K562 (cell line): Measurements from ENCODE around the gene FDX2. TPM values are rescaled to one million over a fixed set of nuclear protein-coding genes. Genes with fewer than 3 reads are reported as not detected.

Source experiments
- BRD4 ChIP-seq: fragments of 200-600 bp; sonication (generic); IDR thresholded peaks from 2 replicates; pipeline ENCODE4 v1.6.1; 2017; ENCODE audit warnings: inconsistent platforms
- C11orf30 ChIP-seq: fragments of 450-650 bp; IDR thresholded peaks from 2 replicates; pipeline ENCODE4 v1.6.1; 2016; ENCODE audit warnings: low read depth, mild to moderate bottlenecking
- CEBPG ChIP-seq, 3 experiments: fragments of 200-800 bp in 1 of 3; sonication (Bioruptor generic) in 1 of 3; sonication (generic) in 1 of 3; formaldehyde crosslinking in 1 of 3; IDR thresholded peaks in 2 of 3; conservative IDR thresholded peaks in 1 of 3; 2 replicates each; pipeline versions ENCODE4 v1.6.1 to v1.8.0; 2016 to 2022; ENCODE audit warnings: missing compliant biosample characterization in 2 of 3, missing genetic modification characterization in 2 of 3, mild to moderate bottlenecking in 1 of 3, missing genetic modification reagents in 1 of 3
- E2F3 ChIP-seq: fragments of 250-450 bp; sonication (Bioruptor Pico); IDR thresholded peaks from 2 replicates; pipeline ENCODE4 v1.4.0; 2020; ENCODE audit warnings: mild to moderate bottlenecking
- E4F1 ChIP-seq: fragments of 250-450 bp; sonication (Bioruptor Pico); IDR thresholded peaks from 2 replicates; pipeline ENCODE4 v1.5.0; 2021; ENCODE audit warnings: mild to moderate bottlenecking, borderline replicate concordance
- GATA2 ChIP-seq: sonication (generic); formaldehyde crosslinking; IDR thresholded peaks from 2 replicates; pipeline ENCODE4 v1.4.0; 2020; ENCODE audit warnings: mild to moderate bottlenecking, missing genetic modification reagents
- KAT2B ChIP-seq: IDR thresholded peaks from one replicate; pipeline ENCODE4 v1.6.1; 2012; ENCODE audit warnings: low read depth, mild to moderate bottlenecking, control low read depth, inconsistent platforms, low read length, moderate library complexity
- NR1H2 ChIP-seq: sonication (generic); formaldehyde crosslinking; IDR thresholded peaks from 2 replicates; pipeline ENCODE4 v1.4.0; 2020; ENCODE audit warnings: mild to moderate bottlenecking, missing genetic modification reagents
- PRMT5 ChIP-seq: sonication (generic); formaldehyde crosslinking; IDR thresholded peaks from 2 replicates; pipeline ENCODE4 v1.5.0; 2020; ENCODE audit warnings: missing genetic modification reagents
- RFX1 ChIP-seq: fragments of 450-650 bp; IDR thresholded peaks from 2 replicates; pipeline ENCODE4 v1.6.1; 2016; ENCODE audit warnings: mild to moderate bottlenecking, moderate library complexity
- SETDB1 ChIP-seq: IDR thresholded peaks from one replicate; pipeline ENCODE4 v1.6.1; 2012; ENCODE audit warnings: low read length, control low read depth, inconsistent platforms
- SIN3B ChIP-seq: fragments of 450-650 bp; IDR thresholded peaks from 2 replicates; pipeline ENCODE4 v1.6.1; 2017; ENCODE audit warnings: low read depth, mild to moderate bottlenecking, moderate library complexity
- SIX5 ChIP-seq, 2 experiments: IDR thresholded peaks; 2 replicates each; pipeline ENCODE4 v1.6.1; 2011; ENCODE audit warnings: low read length in 2 of 2, borderline replicate concordance in 1 of 2, low read depth in 1 of 2, mild to moderate bottlenecking in 1 of 2, moderate library complexity in 1 of 2; ENCODE audit not compliant: insufficient read depth in 1 of 2
- SLC30A9 ChIP-seq: fragments of 250-450 bp; sonication (Bioruptor Pico); IDR thresholded peaks from 2 replicates; pipeline ENCODE4 v1.8.0; 2022; ENCODE audit warnings: mild to moderate bottlenecking, moderate library complexity
- SRF ChIP-seq, 2 experiments: fragments of 250-450, 450-650 bp in 1 of 2; sonication (Bioruptor Pico) in 1 of 2; sonication (generic) in 1 of 2; formaldehyde crosslinking; IDR thresholded peaks; 2 replicates each; pipeline versions ENCODE4 v1.5.0 to v1.5.1; 2020 to 2022; ENCODE audit warnings: mild to moderate bottlenecking in 1 of 2, missing genetic modification reagents in 1 of 2
- ZFP91 ChIP-seq: sonication (generic); formaldehyde crosslinking; IDR thresholded peaks from 2 replicates; pipeline ENCODE4 v1.8.0; 2022; ENCODE audit warnings: mild to moderate bottlenecking, missing genetic modification reagents
- ZHX1 ChIP-seq: fragments of 150-350 bp; conservative IDR thresholded peaks from 2 replicates; pipeline ENCODE4 v1.6.1; 2014; ENCODE audit warnings: low read length
- ZNF121 ChIP-seq: sonication (generic); formaldehyde crosslinking; conservative IDR thresholded peaks from 2 replicates; pipeline ENCODE4 v1.8.0; 2022; ENCODE audit warnings: missing genetic modification reagents
- ZNF134 ChIP-seq: fragments of 250-450 bp; sonication (Bioruptor Pico); conservative IDR thresholded peaks from 2 replicates; pipeline ENCODE4 v1.4.0; 2020
- ZNF280A ChIP-seq: fragments of 450-650 bp; IDR thresholded peaks from 2 replicates; pipeline ENCODE4 v1.6.1; 2018; ENCODE audit warnings: mild to moderate bottlenecking, low read depth; ENCODE audit not compliant: partially characterized antibody
- polyA plus RNA-seq, 8 experiments: library from polyadenylated mRNA; depleted of rRNA in 4 of 8; stranded (reverse) in 5 of 8; unstranded in 3 of 8; fragments of >200 nt; fragmentation: Nextera tagmentation in 2 of 8; fragmentation: Illumina TruSeq in 1 of 8; extraction: Ambion mirVana in 2 of 8; extraction: Trizol in 1 of 8; gene quantifications; 2 replicates each; pipeline versions ENCODE4 v1.2.1 to v1.2.3, GENCODE V29; 2011 to 2014; ENCODE audit warnings: inconsistent platforms in 1 of 8, missing spikeins in 1 of 8
- total RNA-seq, 7 experiments: library from RNA; depleted of rRNA in 6 of 7; stranded (reverse); fragments of >200 nt in 6 of 7; fragmentation: Illumina TruSeq in 2 of 7; extraction: Trizol in 2 of 7; gene quantifications; 2 replicates each; pipeline versions ENCODE4 v1.2.1 to v1.2.3, GENCODE V29; 2011 to 2021; ENCODE audit warnings: low replicate concordance in 1 of 7

The FDX2 gene
- total and polyA plus RNA-seq, 9 of the 15 experiments (the other 6 are each of a cell fraction or from before 2014, with no cell fraction given): 2.5 to 49.8 (median 29.7) TPM

GRCh38 chr19:10334588-10335351 lies 19.0 kb upstream of the FDX2 start (continued):
- TF ChIP-seq ZNF280A (no peak), SETDB1 (no peak), E2F3 (CRISPR knock-in tag) (no peak), ZHX1 (no peak), C11orf30 (no peak), SRF (CRISPR knock-in tag; IDR thresholded peaks at IDR 0.05) (no peak; a peak in 1 of 4 replicates), BRD4 (no peak), ZNF121 (CRISPR knock-in tag) (no peak), CEBPG (CRISPR knock-in tag; IDR thresholded peaks at IDR 0.05) (no peak), CEBPG (tag; conservative IDR thresholded peaks at IDR 0.05 in 1 of 2, IDR thresholded peaks at IDR 0.05 in 1 of 2) (no peak), E4F1 (no peak), RFX1 (no peak), SLC30A9 (no peak), SIN3B (no peak), PRMT5 (CRISPR knock-in tag) (no peak), GATA2 (CRISPR knock-in tag) (no peak), SIX5 (IDR thresholded peaks at IDR 0.05; ENCODE audit: borderline replicate concordance in 1 of 2, insufficient read depth in 1 of 2, low read depth in 1 of 2, low read length in 2 of 2) (no peak), ZFP91 (CRISPR knock-in tag) (no peak), NR1H2 (CRISPR knock-in tag) (no peak), KAT2B (no peak), ZNF134 (CRISPR knock-in tag) (no peak)
